Putamen (tissue), 1 donor: ENCODE data around the gene AFAP1.

ENCODE experiments used
- DNase-seq: peaks from one replicate; pipeline ENCODE4 v3.0.0-alpha.2; 2016; ENCODE audit warnings: low spot score

The AFAP1 gene

DNA sequence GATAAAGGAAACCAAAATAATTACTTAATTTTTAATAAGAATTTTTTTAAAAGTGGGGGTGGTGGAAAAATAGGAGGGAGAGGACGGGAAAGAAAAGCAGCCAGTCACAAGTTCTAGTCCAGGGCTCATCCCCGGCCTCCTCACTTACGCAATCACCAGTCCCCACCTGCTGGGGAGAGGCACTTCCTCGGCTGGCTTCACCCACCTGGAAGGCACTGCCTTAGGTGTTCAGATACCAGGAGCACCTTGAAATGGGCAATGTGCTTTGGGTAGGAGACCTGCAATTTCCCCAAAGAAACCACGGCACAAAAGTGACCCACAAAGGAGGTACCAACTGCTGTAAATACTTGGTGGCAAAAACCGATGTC, 23.8 kb downstream of the AFAP1 start:
- no peak for DNase-seq

DNA sequence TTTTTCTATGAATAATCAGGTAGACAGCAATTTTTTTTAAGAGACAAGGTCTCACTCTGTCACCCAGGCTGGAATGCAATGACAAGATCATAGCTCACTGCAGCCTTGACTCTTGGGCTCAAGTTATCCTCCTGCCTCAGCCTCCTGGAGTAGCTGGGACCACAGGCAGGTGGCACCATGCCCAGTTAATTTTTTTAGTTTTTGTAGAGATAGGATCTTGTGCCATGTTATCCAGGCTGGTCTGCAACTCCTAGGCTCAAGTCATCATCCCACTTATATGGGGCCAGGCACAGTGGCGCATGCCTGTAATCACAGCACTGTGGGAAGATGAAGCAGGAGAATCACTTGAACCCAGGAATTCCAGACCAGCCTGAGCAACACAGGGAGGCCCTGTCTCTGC, 26.8 kb downstream of the AFAP1 start:
- DNase-seq: no peak

DNA sequence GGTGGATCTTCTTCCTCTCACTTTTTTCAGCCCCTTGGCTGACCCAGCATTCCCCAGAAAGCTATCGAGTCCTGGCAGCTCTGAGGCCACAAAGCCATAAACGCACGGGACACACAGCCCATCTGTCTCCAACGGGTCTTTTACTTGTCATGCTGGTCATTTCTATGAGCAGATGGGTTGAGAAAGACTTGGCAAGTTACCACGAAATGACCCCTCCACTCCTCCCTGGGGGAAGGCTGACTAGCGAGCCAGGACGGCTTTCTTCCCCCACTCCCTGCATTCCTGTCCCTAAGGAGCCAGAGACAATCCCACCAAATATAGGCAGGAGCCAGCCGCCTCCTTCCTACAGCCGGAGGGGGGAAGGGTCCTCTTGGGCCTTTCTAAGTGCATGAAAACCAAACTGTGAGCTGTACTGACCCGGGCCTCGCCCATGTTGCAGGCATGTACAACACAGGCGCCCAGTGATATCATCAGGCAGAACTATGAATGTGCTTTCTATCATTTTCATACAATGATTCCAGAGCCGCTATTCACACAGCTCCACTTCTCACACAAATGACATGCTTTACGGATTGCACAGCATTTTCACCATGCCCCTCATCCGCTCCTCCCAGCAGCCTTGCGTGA, 28.6 kb downstream of the AFAP1 start:
- DNase-seq: no peak

DNA sequence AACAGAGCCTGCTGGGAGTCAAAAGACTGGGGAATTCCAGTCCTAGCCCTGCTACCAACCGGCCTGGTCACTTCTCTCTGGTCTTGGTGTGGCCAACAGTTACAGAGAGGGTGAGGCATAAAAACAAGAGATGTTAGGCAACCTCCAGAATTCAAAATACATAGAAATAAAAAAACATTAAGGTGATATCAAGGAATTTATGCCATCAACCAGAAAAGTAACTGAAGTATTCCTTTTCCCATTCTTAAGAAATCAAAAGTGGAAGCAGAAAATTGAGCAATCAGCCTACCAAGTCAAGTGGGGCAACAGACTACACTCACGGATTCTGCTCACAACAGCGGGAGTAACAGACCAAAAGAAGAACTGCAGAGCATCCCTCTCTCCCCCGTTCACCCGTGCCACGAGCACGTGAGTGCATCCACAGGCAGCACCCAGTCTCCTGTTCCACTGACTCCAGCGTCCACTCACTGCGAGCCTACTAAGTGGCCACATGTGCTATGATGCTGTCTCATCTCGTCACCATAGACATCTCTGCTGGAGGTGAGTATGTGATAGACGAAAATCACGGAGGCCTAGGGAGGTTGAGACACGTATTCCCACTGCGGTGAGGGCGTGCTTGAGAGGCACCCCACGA, 29.3 kb downstream of the AFAP1 start:
- DNase-seq: no peak

DNA sequence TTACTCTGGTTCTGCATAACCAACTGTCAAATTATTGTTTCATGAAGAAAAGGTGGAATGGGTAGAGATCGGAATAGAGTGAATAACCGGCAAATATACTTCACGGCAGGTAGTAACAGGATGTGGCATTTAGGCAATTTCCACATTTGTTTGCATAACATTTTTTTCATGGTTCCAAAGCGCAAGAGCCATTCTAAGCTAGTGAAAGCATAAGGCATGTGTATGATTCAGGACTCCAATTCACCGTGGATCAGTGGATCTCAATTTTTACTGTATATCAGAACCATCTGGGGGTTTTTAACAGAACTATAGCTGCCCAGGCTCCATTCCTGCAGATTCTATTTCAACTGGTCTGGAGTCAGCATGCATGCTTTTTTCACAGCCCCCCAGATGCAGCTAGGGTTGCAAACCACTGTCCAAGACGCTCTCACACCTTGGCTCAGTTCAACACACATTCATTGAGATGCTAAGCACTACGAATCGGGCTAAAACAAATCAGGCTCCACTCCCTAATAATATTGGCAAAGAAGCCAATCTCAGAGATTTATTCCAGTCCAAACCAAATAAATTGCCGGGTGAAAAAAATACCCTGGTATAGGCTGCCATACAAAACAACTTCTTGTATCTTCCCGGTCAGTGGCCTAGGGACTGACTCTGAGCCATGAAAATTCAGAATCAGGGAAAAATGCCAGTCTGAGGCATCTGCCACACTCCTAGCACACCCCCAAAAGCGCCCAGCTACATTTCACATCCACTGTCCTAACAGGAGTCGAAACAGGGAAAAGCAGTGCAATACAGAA, 30.0 kb downstream of the AFAP1 start:
- no peak for DNase-seq

DNA sequence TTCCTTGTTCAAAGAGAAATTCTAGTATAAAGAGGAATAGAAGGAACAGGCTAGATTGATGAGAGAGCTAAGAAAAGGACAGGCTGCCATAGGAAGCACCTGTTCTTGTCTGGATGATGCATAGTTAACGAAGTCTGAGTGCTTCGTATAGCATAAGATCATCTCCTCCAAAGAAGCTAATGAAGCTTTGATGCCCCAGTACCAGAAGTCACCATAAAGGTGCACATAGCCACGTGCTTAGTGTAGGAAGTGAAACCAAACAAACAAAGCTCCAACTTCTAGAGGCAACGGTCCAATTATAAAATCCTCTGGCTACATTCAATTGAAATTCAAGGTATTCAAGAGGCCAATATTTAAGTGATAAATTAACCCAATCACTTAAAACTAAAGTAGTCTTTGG, 31.0 kb downstream of the AFAP1 start:
- DNase-seq: no peak

DNA sequence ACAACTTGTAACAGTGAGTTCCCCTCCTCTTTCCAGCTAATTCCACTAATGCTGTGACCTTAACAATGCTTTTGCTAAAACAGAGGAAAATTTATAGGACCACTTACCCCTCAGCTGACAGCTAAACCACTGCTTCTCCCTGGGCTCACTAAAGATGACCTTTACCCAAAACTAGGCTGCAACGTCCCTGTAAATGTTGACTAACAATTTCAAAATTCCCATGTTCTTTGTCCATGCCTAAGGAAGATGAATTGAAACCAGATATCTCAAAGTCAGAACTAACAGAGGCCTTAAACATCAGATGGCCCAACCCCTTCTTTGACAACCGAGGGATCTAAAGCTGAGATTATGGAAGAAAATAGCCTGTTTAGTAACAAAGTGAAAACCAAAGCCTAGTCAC, 32.5 kb downstream of the AFAP1 start:
- DNase-seq: no peak

DNA sequence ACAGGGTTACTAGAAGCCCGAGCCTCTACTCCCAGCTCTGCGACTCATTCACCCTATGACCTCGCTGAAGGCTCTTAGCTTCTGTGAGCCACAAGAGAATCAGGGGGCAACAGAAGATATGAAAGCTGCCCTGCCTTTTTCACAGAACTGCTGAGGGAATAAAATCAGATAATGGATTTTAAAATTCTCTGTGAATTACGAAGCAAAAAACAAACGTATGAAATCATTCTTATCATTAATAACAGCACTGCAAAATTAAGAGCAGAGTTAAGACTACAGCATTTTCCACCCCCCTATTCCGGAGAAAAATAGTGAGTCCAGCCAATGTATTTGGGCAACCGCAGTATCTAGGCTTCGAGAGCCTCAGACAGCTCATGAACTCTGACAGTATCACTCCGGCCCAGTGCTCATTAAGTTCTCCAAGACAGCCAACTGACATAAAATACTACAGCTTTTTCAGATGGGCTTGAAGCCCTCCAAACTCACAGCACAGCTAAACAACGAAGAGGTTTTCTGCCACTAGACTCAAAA, 33.4 kb downstream of the AFAP1 start:
- no peak for DNase-seq

DNA sequence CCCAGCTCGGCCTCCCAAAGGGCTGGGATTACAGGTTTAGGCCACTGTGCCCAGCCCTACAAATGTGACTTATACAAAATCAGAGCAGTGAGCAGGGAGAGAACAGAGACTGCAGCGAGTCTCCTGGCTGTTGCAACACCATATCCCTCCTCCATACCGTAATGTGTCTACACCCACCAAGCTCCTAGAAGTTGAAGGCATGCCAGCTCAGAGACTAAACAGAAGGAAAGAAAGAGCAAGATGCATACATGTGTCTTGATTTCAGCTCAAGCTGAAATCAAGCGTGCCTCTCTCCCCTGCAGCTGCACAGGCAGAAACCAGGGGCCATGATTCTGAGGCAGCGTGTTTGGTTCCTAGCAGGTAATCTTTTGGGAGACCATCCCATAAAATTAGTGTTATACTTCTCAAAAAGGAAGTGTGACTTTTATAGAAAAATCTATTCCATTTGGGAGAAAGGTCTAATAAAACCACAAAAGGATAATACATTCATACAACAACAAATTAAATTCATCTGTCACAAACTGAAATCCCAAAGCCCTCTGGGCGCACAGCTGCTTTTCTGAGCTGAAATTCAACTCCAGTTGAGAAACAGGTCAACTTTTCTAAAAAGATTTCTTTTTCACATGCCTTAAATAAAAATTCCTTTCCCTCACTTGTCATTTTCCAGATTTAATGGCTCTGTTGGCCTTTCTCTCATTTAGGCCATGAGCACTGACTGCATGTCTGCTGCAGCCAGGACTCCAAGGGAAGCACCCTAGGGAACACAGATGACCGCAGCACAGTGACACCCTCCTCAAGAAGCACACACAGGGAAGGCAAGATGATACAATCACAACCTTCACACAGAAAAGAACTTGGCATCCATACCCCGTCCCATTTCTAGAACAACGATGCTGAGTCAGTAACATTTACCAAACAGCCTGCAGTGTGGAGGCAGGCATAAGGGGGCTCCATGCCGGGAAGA, 34.4 kb downstream of the AFAP1 start:
- peak; percentile 79 for DNase-seq

DNA sequence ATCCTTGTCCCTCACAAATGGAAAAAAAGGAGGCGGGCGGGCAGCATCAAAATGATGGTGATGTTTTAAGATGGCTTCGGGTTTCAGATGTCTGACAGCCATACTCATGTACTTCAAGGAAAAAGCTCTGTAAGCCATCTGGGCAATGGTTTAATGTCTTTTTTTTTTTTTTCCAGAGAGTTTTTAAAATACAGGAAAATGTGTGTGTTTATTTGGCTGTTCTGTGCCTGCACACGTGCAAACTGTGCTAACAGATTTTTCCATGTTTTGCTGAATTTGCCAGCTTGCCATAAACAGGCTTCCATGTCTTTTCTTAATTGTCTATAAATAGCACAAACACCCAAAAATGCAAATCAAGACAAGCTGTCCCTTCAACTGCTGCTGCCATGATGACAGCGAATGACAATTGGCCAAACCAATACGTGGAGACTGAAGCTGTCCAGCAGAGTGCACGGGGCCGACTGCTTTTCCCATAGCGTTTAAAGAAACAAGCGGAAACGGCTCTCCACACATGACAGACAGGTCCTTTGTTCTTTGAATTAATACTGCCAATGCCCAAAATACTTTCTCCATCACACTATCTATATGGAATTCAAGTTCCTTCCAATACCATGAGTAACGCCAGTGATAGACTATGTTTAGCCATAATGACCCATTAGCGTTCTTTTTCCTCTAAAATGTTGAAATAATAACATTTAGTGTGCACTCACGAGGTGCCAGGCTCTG, 35.7 kb downstream of the AFAP1 start:
- no peak for DNase-seq

DNA sequence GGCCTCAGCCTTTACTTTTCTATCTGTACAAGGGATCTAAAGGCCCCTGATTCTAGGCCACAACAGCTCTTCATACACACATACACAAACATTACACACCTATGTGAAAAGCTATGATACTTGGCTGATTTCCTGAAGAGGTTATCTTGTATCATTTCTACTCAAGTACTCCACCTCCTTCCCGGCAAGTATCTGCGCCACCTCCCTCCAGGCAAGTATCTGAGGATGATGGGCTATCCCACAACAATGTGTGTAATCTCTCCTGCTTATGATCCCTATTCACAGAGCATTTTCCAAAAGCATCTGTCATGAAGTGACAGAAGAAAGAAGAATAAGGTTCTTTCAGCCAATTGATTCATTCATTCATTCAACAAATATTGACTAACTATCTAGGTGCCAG, 36.8 kb downstream of the AFAP1 start:
- no peak for DNase-seq

DNA sequence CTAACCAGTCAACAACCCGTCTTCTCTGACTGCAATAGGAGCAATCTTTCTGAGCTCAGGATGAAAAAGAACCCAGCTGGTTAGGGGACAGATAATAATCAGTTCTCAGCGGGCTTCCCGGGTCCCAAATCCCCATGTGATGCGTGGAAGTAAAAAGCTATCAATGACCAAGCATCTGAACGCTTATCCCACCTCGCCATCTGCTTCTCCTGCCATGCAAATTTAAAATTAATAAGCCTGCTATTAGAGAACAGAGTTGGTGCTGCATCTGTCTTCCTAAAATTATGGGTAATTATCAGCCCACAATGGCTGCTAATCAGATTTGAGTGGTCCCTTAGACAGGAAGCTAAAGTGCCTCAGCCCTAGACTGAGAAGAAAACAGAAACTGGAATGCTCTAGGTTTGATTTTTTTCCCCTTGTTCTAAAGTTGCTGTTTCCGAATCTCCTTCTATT, 37.5 kb downstream of the AFAP1 start:
- DNase-seq: no peak

DNA sequence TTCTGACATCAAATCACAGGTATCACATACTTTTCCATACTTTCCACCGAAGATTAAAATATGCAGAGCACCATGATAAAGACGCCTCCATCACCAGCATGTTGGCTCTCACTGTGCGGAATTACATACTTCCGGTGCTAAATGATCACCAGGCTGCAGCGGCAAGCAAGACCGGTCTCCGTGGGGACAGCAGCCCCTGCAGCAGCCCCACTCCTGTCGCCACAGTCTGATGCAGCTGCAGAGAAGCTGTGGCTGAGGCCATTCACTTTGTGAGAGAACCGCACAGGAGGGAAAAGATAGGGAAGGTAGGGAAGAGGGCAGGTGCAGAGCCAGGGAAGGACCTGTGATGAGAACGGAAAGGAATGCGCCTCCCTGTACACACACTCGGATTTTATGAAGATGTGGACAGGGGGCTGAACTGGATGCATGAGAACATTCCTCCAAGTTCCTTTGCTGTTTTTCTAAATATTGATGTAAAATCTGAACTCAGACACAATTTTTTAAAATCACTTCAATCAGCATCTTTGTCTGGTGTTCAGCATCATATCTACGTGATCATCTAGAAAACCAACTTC, 38.3 kb downstream of the AFAP1 start:
- no peak for DNase-seq

DNA sequence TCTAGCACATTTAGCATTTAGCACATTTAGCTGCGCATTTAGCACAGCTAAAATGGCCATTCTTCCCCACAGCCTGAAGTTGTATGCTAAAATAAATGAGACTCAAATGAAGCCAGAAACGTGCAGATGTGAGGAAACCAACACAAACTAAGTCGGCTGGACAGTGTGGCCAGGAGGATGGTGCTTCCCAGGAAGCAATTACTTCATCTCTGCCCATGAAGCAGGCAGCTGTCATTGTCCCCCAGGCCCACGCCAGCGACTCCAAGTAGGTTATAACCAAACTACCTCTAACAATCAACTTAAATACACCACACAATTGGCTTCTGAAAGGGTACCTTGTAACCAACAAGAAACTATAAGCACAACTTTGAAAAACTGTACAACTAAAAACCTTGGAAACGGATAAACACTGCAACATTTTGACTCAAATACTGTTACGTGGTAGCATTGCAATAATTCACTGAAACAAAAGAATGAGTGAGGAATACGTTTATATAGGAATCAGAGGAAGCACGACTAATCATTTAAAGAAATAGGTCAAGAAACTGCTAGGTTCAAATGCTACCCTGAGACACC, 39.2 kb downstream of the AFAP1 start:
- DNase-seq: no peak

DNA sequence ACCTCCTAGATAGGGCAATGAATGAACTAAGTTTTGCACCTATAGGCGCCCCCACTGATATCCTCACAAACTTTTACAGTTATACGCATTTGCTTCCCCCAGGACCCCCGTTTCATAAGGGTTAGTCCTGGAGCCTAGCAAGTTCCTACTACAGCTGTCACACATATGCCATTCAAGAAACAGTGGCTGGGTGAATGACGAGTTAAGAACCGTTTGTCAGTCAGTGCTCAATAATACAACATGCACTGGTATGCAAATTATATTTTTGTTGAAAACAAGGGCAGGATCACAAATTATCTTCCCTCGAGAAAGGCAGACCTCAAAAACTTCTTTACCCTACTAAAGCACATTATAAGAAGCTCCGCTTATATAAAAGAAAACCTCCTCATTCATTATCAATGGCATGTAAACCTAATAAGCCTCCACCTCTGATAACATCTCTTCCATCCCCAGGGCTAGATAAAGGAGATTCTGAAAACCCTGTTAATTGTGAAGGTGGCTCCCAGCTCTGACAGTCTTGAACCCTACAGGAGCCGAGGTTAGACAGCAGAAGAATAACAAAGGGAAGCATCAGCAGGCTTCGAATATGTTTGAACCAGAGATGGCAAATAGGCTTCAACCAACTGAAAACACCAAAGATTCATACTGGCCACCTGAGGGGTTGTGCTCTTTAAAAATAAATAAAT, 40.3 kb downstream of the AFAP1 start:
- DNase-seq: no peak

DNA sequence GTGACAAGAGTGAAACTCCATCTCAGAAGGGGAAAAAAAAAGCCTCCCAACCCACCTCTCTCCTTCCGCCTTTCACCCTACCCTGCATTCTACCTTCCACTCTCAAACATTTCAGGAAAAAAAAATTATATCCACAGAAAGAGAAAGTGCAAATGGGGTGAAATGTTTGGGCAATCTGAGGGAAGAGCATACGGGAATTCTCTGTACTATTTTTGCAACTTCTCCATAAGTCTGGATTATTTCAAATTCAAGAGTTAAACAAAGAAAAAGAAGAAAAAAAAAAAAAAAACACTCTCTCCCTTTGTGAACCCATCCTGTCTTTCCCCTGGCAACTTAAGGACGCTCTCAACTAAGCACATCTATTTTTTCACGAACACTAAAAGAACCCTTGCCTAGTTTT, 41.3 kb downstream of the AFAP1 start:
- no peak for DNase-seq

DNA sequence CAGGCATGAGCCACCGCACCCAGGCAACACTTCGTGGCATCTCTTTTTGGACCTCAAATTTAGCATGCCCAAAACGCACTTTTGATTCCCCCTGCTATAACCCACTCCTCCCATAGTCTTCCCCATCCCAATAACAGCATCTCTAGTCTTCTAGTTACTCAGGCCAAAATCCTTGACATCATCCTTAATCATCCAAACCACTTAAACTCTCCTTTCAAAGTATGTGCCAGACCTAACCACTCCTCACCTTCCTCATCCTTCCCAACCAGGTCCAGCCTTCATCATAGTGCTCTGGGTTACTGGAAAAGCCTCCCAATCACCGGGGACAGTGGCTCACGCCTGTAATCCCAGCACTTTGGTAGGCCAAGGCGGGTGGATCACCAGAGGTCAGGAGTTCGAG, 41.9 kb downstream of the AFAP1 start:
- DNase-seq: no peak

DNA sequence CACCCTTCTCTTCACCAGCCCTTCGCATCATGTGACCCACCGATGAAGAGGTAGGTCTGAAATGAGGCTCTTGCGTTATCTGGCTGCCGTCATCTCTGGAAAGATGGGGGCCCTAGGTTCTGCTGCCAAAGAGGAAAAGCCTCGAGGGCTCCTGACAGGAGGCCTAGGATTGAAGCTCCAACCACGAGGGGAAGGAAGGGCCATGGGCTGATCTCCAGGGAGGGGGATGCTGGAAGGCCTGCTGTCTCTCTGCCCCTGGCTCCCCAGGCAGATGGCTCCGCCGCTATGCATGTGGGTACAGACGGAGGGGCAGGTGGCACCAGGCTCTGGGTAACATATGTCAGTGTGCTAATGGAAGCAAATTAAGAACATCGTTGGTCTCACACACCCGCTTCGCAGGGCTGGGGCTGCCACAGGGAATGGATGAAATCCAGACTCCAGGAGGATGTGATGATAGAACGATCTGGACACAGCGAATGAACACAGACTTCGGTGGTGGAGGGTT, 44.9 kb downstream of the AFAP1 start:
- no peak for DNase-seq

DNA sequence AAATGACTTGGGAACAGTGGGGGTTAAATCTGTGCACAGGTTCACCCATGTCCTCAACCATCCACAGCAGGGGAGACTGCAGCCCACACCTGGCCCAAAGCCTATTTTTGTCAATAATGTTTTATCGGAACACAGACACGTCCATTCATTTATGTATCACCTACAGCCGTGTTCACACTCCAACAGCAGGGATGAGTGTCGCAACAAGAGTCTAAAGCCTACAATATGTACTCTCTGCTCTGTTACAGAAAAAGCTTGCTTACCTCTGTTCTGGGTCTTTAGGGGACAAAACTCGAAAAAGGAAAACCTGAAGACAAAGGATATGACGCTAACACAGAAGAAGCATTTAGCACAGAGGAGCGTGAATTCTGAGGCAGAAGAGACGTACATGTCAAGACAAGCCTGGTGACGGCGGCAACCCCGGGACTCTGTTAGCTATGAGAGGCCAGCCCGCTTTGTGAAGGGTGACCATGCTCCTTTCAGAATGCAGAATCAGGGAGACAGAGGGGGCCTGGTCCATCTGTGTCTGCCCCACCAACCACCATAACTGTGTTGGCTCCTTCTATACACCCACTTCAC, 45.5 kb downstream of the AFAP1 start:
- DNase-seq: no peak
